Testis (tissue), 3 donors: ENCODE results near the gene SP140L. TPM values are rescaled to one million over a fixed set of nuclear protein-coding genes. Genes with fewer than 3 reads are reported as not detected.

Experiments
- DNase-seq: peaks from one replicate; pipeline ENCODE4 v3.0.0-alpha.2; 2019
- H3K27ac ChIP-seq, 2 donors: fragments of 200-600 bp; sonication (generic); one replicate each; pipeline ENCODE4 v1.5.1; 2019
- H3K27me3 ChIP-seq: fragments of 200-600 bp; sonication (generic); one replicate; pipeline ENCODE4 v1.5.1; 2019
- H3K36me3 ChIP-seq: fragments of 200-600 bp; sonication (generic); one replicate; pipeline ENCODE4 v1.5.1; 2017; ENCODE audit warnings: low read depth; ENCODE audit errors: missing control alignments
- H3K4me1 ChIP-seq: fragments of 200-600 bp; sonication (generic); one replicate; pipeline ENCODE4 v1.5.1; 2019
- H3K4me3 ChIP-seq, 2 donors: fragments of 200-600 bp; sonication (generic); one replicate each; pipeline ENCODE4 v1.5.1; 2017 to 2019
- H3K9me3 ChIP-seq: fragments of 200-600 bp; sonication (generic); one replicate; pipeline ENCODE4 v1.5.1; 2017
- CTCF ChIP-seq, 3 experiments: fragments of 450-650 bp in 2 of 3; fragments of 200-600 bp in 1 of 3; sonication (generic) in 1 of 3; IDR thresholded peaks; one replicate each; pipeline ENCODE4 v1.5.1; 2016 to 2019; ENCODE audit warnings: antibody characterized with exemption in 3 of 3, mild to moderate bottlenecking in 2 of 3, moderate library complexity in 1 of 3
- POLR2A ChIP-seq: fragments of 450-650 bp; IDR thresholded peaks from one replicate; pipeline ENCODE4 v1.6.1; 2017; ENCODE audit warnings: antibody characterized with exemption, mild to moderate bottlenecking, moderate library complexity
- WGBS, 2 donors: methylation state at CpG; one replicate each; pipeline ENCODE4 v1.1.5; 2018; 5-methylcytosine and 5-hydroxymethylcytosine counted together
- intact Hi-C: fragments of 100-400 bp; cut with DNase I; formaldehyde crosslinking; loops from one replicate; pipeline ENCODE4 v1.15.1; 2023; ENCODE audit warnings: low total_unique reads
- polyA plus RNA-seq: library from polyadenylated mRNA; stranded (reverse); fragments of 350-450 nt; fragmentation: Illumina TruSeq; extraction: RNeasy Lipid Tissue Mini Kit (QIAGEN cat#74804); gene quantifications from one replicate; pipeline ENCODE4 v1.2.3, GENCODE V29; 2014; ENCODE audit warnings: low read depth, low replicate concordance; ENCODE audit not compliant: insufficient read depth
- total RNA-seq, 2 donors: library from RNA; depleted of rRNA; stranded (reverse); fragments of >200 nt; gene quantifications; one replicate each; pipeline ENCODE4 v1.2.3, GENCODE V29; 2016

Gene SP140L
- total and polyA plus RNA-seq, 3 donors from 2014 or later: 7.2 to 21.9 (median 7.9) TPM

DNA sequence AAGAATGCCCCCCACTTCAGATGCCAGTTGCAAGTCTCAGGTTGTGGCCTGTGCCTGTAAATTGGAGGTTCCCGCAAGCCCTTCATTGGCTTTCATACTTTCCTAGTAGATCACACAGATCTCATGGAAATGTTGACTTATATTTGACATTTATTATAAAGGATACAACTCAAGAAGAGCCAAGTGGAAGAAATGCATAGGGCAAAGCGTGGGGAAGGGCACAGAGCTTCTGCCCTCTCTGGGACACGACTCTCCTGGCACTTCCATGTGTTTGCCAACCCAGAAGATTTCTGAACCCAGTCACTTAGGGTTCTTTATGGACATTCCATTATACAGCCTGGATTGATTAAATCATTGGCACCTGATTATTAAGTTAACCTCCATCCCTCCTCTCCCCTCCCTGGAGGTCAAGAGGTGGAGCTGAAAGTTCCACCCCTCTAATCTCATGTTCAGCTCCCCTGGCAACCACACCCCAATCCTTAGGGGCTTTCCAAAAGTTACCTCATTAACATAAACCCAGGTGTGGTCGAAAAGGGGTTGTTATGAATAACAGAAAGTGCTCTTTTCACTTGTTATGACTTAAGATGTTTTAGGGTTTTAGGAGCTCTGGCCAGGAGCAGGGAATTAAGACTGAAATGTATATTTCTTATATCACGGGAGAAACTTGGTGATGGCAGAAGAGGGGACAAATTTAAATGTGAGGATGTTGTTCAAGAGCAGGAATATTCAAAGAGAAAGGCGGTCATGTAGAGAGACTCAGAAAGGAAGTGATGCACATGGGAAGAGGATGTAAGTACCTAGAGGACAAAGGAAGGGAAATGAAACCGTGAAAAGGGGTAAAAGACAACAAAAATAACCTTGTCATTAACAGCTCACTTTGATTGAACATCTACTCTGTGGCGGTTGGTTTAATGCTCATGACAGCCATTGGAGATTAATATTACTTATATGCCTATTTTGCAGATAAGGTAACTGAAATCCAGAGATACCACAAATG lies 120.8 kb downstream of the SP140L start:
- Histone ChIP-seq H3K9me3 (no peaks in the 10 kb centered on the region), H3K27me3 (no peaks in the 10 kb centered on the region), H3K36me3 (no peaks in the 10 kb centered on the region), H3K4me1 (no peaks in the 10 kb centered on the region), H3K4me3 (no peak overlapping the region), H3K27ac (no peak overlapping the region)
- WGBS, 2 donors: 87 to 89% methylated on average over 8 of the region's 8 CpGs
- intact Hi-C loops: no loop called here
- DNase-seq: no peak
- TF ChIP-seq CTCF (IDR thresholded peaks at IDR 0.05) (no peak), POLR2A (no peak)

GRCh38 chr2:230449901-230450467 lies 123.0 kb downstream of the SP140L start:
- no peak for TF ChIP-seq CTCF (IDR thresholded peaks at IDR 0.05)
- no peak for TF ChIP-seq POLR2A
- intact Hi-C loops: no loop called here
- no peak for DNase-seq
- H3K9me3 ChIP-seq: no peaks in the 10 kb centered on the region
- no peak overlapping the region for H3K4me3 ChIP-seq
- H3K4me1 ChIP-seq: no peaks in the 10 kb centered on the region
- H3K27ac ChIP-seq: no peak overlapping the region
- H3K27me3 ChIP-seq: no peaks in the 10 kb centered on the region
- H3K36me3 ChIP-seq: no peaks in the 10 kb centered on the region
- 85 to 87% methylated on average over 6 of the region's 6 CpGs for WGBS, 2 donors

DNA sequence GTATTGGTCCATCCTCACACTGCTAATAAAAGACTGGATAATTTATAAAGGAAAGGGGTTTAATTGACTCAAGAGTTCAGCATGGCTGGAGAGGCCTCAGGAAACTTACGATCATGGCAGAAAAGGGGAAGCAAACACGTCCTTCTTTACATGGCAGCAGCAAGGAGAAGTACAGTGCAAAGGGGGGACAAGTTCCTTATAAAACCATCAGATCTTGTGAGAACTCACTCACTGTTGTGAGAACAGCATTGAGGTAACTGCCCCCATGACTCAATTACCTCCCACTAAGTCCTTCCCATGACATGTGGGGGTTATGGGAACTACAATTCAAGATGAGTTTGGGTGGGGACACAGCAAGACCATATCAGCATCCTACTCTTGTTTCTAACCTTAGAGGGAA lies 126.0 kb downstream of the SP140L start:
- Histone ChIP-seq H3K27me3 (no peaks in the 10 kb centered on the region), H3K36me3 (no peaks in the 10 kb centered on the region), H3K27ac (no peak overlapping the region), H3K9me3 (no peaks in the 10 kb centered on the region), H3K4me1 (no peaks in the 10 kb centered on the region), H3K4me3 (no peak overlapping the region)
- no peak for TF ChIP-seq POLR2A
- TF ChIP-seq CTCF (IDR thresholded peaks at IDR 0.05): no peak
- 69 to 91% methylated on average over 2 of the region's 2 CpGs for WGBS, 2 donors
- DNase-seq: no peak
- intact Hi-C loops: no loop called here

Other genes starting within 250 kb of the SP140L start
- gene SP110, start 107.2 kb upstream of the SP140L start, total RNA-seq: 10 to 100 TPM; 15.3 to 17.7 TPM
- gene SP110, start 107.2 kb upstream of the SP140L start, polyA plus RNA-seq: 7.5 TPM
- gene SP140, start 101.5 kb upstream of the SP140L start, total RNA-seq: 1 to 10 TPM; 2.0 to 7.2 TPM
- gene SP140, start 101.5 kb upstream of the SP140L start, polyA plus RNA-seq: 4.8 TPM
- 10 to 100 TPM; 26.8 to 43.7 TPM for gene SP100, start 89.0 kb downstream of the SP140L start, total RNA-seq
- 15.2 TPM for gene SP100, start 89.0 kb downstream of the SP140L start, polyA plus RNA-seq